Smooth muscle cell (in vitro differentiated cells): ENCODE measurements around the gene SYT8. TPM values are rescaled to one million over a fixed set of nuclear protein-coding genes. Genes with fewer than 3 reads are reported as not detected.

Experiments used
- DNase-seq: peaks from one replicate; lab custom pipeline; 2025; ENCODE audit not compliant: unreplicated experiment; lab: John Stamatoyannopoulos, UW
- H2AFZ ChIP-seq: fragments of 200-600 bp; sonication (generic); 2 replicates; pipeline ENCODE4 v1.6.0; 2016; ENCODE audit warnings: antibody characterized with exemption, low read depth, mild to moderate bottlenecking
- H3F3A ChIP-seq: fragments of 200-600 bp; sonication (generic); 2 replicates; pipeline ENCODE4 v1.6.0; 2017; ENCODE audit warnings: antibody characterized with exemption, low read depth
- H3K27ac ChIP-seq: fragments of 200-600 bp; sonication (generic); 2 replicates; pipeline ENCODE4 v1.5.1; 2016; ENCODE audit warnings: low read depth, mild to moderate bottlenecking
- H3K27me3 ChIP-seq: fragments of 200-600 bp; sonication (generic); 2 replicates; pipeline ENCODE4 v1.6.1; 2016; ENCODE audit warnings: low read depth, mild to moderate bottlenecking
- H3K36me3 ChIP-seq: fragments of 200-600 bp; sonication (generic); 2 replicates; pipeline ENCODE4 v1.5.1; 2016; ENCODE audit warnings: low read depth
- H3K4me1 ChIP-seq: fragments of 200-600 bp; sonication (generic); 2 replicates; pipeline ENCODE4 v1.5.1; 2016; ENCODE audit warnings: low read depth
- H3K4me2 ChIP-seq: fragments of 200-600 bp; sonication (generic); 2 replicates; pipeline ENCODE4 v1.6.0; 2016; ENCODE audit warnings: mild to moderate bottlenecking
- H3K4me3 ChIP-seq: fragments of 200-600 bp; sonication (generic); 2 replicates; pipeline ENCODE4 v1.5.1; 2016; ENCODE audit warnings: mild to moderate bottlenecking
- H3K79me2 ChIP-seq: fragments of 200-600 bp; sonication (generic); 2 replicates; pipeline ENCODE4 v1.6.0; 2016; ENCODE audit warnings: low read depth, mild to moderate bottlenecking
- H3K9ac ChIP-seq: fragments of 200-600 bp; sonication (generic); 2 replicates; pipeline ENCODE4 v1.6.0; 2016; ENCODE audit warnings: low read depth
- H3K9me3 ChIP-seq: fragments of 200-600 bp; sonication (generic); replicated peaks from 2 replicates; pipeline ENCODE4 v1.5.1; 2016; ENCODE audit warnings: low read depth
- H4K20me1 ChIP-seq: fragments of 200-600 bp; sonication (generic); 2 replicates; pipeline ENCODE4 v1.6.0; 2016; ENCODE audit warnings: low read depth
- WGBS: methylation state at CpG from one replicate; pipeline ENCODE4 v1.1.7; 2016; ENCODE audit warnings: low lambda C conversion rate; 5-methylcytosine and 5-hydroxymethylcytosine counted together
- polyA plus RNA-seq: library from polyadenylated mRNA; unstranded; fragments of >200 nt; fragmentation: Nextera tagmentation; extraction: Ambion mirVana; gene quantifications from 2 replicates; pipeline ENCODE4 v1.2.1, GENCODE V29; 2016
- total RNA-seq: library from RNA; depleted of rRNA; stranded (reverse); fragments of >200 nt; gene quantifications from 2 replicates; pipeline ENCODE4 v1.2.3, GENCODE V29; 2014
- TF ChIP-seq, protein P1 (sequence below): fragments of 200-600 bp; sonication (generic); IDR thresholded peaks from 2 replicates; pipeline ENCODE4 v1.5.1; 2017; ENCODE audit warnings: borderline replicate concordance, mild to moderate bottlenecking, antibody characterized with exemption; ENCODE audit not compliant: insufficient read depth, poor library complexity, severe bottlenecking

SYT8 gene
- total and polyA plus RNA-seq, 2 experiments from 2014 or later = 0.13 to 2.0 TPM

DNA sequence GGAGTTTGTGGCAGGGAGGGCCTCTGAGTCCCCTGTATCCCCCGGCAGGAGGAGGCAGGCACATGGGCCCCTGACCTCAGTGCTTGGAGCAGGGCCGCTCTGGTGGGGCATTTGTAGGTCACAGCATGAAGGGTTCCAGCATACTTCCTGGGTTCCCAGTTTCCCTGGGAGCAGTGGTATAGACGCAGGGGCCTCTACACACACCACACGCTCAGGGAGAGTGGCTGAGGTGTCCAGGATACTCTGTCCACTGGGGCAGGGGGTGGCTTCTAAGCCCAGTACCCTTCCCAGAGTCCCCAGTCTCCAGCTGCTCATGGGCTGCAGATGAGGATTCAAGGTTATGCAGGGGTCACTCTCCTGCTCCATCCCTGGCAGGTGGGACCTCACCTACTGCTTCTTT is 24.2 kb downstream of the SYT8 start:
- H3K27me3 ChIP-seq = no peaks in the 10 kb centered on the region
- no peak overlapping the region for H2AFZ ChIP-seq
- 86% methylated on average over 4 of the region's 4 CpGs for WGBS
- TF ChIP-seq, protein P1, sequence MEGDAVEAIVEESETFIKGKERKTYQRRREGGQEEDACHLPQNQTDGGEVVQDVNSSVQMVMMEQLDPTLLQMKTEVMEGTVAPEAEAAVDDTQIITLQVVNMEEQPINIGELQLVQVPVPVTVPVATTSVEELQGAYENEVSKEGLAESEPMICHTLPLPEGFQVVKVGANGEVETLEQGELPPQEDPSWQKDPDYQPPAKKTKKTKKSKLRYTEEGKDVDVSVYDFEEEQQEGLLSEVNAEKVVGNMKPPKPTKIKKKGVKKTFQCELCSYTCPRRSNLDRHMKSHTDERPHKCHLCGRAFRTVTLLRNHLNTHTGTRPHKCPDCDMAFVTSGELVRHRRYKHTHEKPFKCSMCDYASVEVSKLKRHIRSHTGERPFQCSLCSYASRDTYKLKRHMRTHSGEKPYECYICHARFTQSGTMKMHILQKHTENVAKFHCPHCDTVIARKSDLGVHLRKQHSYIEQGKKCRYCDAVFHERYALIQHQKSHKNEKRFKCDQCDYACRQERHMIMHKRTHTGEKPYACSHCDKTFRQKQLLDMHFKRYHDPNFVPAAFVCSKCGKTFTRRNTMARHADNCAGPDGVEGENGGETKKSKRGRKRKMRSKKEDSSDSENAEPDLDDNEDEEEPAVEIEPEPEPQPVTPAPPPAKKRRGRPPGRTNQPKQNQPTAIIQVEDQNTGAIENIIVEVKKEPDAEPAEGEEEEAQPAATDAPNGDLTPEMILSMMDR = no peak
- H3K36me3 ChIP-seq = no peaks in the 10 kb centered on the region
- H3K79me2 ChIP-seq = no peaks in the 10 kb centered on the region
- no peaks in the 10 kb centered on the region for H3K9me3 ChIP-seq
- no peak overlapping the region for H3K9ac ChIP-seq
- H3K4me2 ChIP-seq = no peak overlapping the region
- H4K20me1 ChIP-seq = no peaks in the 10 kb centered on the region
- no peak overlapping the region for H3K27ac ChIP-seq
- no peaks in the 10 kb centered on the region for H3F3A ChIP-seq
- H3K4me3 ChIP-seq = no peak overlapping the region
- no peak for DNase-seq
- peaks cover under 1% of the 10 kb centered on the region for H3K4me1 ChIP-seq

DNA sequence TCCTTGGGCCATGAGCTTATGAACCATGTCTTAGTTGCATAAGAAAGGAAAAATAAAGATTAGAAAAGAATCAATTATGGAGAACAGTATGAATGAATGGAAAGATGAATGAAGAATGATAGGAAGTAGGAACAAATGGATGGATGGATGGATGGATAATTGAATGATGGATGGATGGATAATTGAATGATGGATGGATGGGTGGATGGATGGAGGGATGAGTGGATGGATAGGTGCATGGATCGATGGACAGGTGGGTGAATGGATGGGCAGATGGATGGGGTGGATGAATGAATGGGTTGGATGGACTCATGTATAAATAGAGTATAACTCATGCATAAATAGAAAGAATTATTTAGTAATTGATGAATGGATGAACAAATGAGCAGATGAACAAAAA is 25.3 kb downstream of the SYT8 start:
- WGBS = 89% methylated on average over 1 of the region's 1 CpG
- Histone ChIP-seq H3K4me1 (peaks cover 10% of the 10 kb centered on the region), H3F3A (no peaks in the 10 kb centered on the region)

DNA sequence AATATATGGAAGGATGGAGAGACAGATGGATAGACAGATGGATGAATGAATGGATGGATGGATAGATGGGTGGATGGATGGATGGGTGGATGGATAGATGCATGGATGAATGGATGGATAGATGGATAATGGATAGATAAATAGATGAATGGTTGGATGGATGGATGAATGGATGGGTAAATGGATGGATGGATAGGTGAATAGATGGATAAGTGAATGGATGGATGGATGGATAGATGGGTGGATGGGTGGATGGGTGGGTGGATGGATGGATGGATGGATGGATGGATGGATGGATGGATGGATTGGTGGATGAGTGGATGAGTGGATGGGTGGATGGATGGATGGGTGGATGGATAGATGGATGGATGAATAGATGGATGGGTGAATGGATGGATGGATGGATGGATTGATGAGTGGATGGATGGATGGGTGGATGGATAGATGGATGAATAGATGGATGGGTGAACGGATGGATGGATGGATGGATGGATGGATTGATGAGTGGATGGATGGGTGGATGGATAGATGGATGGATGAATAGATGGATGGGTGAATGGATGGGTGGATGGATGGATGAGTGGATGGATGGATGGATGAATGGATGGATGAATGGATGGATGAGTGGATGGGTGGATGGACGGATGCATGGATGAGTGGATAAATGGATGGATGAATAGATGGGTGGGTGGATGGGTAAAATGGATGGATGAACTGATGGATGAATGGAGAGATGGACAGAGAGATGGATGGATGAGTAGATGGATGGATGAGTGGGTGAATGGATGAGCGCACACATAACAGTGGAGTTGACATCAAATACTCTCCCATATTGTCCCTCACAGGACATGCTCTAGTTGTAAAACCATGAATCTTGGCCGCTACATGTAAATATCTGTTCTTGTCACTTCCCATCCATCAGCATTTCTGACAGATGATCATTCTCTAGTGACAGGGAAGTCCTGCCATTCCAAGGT is 26.9 kb downstream of the SYT8 start:
- H3K27me3 ChIP-seq = no peaks in the 10 kb centered on the region

More for the DNA sequence above, 25.3 kb downstream of the SYT8 start:
- Histone ChIP-seq H3K4me3 (no peak overlapping the region), H4K20me1 (no peaks in the 10 kb centered on the region), H3K27ac (no peak overlapping the region), H2AFZ (no peak overlapping the region), H3K27me3 (no peaks in the 10 kb centered on the region), H3K9me3 (no peaks in the 10 kb centered on the region), H3K4me2 (no peak overlapping the region), H3K79me2 (no peaks in the 10 kb centered on the region), H3K9ac (no peak overlapping the region), H3K36me3 (no peaks in the 10 kb centered on the region)
- DNase-seq = no peak
- TF ChIP-seq, protein P1 = no peak

More for the DNA sequence above, 26.9 kb downstream of the SYT8 start:
- Histone ChIP-seq H3K79me2 (no peaks in the 10 kb centered on the region), H3K9me3 (no peaks in the 10 kb centered on the region), H3K4me2 (no peak overlapping the region), H2AFZ (no peak overlapping the region), H3K36me3 (no peaks in the 10 kb centered on the region), H3K4me3 (no peak overlapping the region), H3K4me1 (peaks cover 10% of the 10 kb centered on the region), H3K27ac (no peak overlapping the region), H3K9ac (no peak overlapping the region), H4K20me1 (no peaks in the 10 kb centered on the region), H3F3A (no peaks in the 10 kb centered on the region)
- DNase-seq = no peak
- WGBS = 88% methylated on average over 4 of the region's 4 CpGs
- TF ChIP-seq, protein P1 = no peak
